Type B pancreatic cell (in vitro differentiated cells): Measurements from ENCODE around the gene MECP2. TPM values are rescaled to one million over a fixed set of nuclear protein-coding genes. Genes with fewer than 3 reads are reported as not detected.

Experiments
- DNase-seq: peaks from one replicate; pipeline ENCODE4 v3.0.0; 2021; ENCODE audit warnings: mixed read lengths; ENCODE audit not compliant: unreplicated experiment; ENCODE audit errors: extremely low spot score
- H3K27ac Mint-ChIP-seq: 2 replicates; pipeline ENCODE4 v1.8.0; 2021; ENCODE audit warnings: mild to moderate bottlenecking, mixed read lengths
- H3K27me3 Mint-ChIP-seq: 2 replicates; pipeline ENCODE4 v1.8.0; 2021; ENCODE audit warnings: mixed read lengths
- H3K36me3 Mint-ChIP-seq: 2 replicates; pipeline ENCODE4 v1.8.0; 2021; ENCODE audit warnings: mixed read lengths
- H3K4me1 Mint-ChIP-seq: one replicate; pipeline ENCODE4 v1.8.0; 2021; ENCODE audit warnings: mixed read lengths; ENCODE audit not compliant: unreplicated experiment
- H3K4me3 Mint-ChIP-seq: 2 replicates; pipeline ENCODE4 v1.8.0; 2021; ENCODE audit warnings: mild to moderate bottlenecking, mixed read lengths
- H3K9me3 Mint-ChIP-seq: 2 replicates; pipeline ENCODE4 v1.8.0; 2021; ENCODE audit warnings: mixed read lengths
- total RNA-seq: library from RNA; stranded (reverse); gene quantifications from 2 replicates; pipeline ENCODE4 v1.2.1, GENCODE V29; 2021; ENCODE audit warnings: low replicate concordance
- TF ChIP-seq, protein P1 (sequence below): fragments of 200-600 bp; sonication (generic); conservative IDR thresholded peaks from 2 replicates; pipeline ENCODE4 v1.5.0; 2021; ENCODE audit warnings: antibody characterized with exemption, mild to moderate bottlenecking

The MECP2 gene
- total RNA-seq, 1 donor from 2014 or later, result 37.7 TPM

DNA sequence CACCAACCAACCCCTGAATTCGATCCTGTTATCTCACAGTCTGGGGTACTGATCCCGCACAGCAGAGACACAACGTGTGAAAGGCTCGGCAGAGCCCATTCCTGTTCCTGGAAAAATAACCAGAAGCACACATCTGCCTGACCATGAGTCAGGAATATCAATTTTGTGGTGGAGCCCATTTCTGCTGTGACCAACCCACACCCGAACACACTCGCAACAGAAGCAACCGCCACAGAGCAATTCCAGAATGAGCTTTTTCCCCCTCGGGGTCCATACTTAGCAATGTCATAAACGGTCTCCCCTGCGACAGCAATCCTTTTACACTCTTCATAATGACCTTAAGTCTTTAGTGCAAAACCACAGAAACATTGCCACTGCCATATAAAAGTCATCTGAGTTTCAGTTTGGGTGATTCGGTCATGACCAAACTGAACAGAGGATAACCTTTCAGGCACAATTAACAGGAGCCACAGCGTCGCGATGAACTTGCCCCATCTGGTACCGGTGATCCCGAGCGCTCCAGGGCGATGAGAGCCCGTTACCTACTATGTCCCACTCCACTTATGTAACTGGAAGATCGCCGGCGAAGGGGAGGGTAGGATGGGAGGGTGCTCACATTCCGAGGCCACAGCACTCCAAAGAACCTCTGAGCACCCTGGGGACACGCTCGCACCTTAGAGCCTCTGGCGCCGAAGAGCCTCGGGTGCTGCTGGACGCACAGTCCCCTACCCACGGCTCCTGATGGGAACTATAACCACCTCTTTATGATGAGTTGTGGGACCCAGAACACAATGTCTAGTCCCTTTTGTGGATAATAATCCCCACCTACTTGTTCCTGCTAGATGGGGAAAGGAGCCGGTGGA, 1.1 kb downstream of the MECP2 start:
- no peaks in the 10 kb centered on the region for H3K36me3 Mint-ChIP-seq
- no peaks in the 10 kb centered on the region for H3K9me3 Mint-ChIP-seq
- H3K27ac Mint-ChIP-seq, result peak overlapping the region; percentile 76
- H3K4me1 Mint-ChIP-seq, result peaks cover 38% of the 10 kb centered on the region
- peak overlapping the region; percentile 87 for H3K4me3 Mint-ChIP-seq
- DNase-seq, result no peak
- no peaks in the 10 kb centered on the region for H3K27me3 Mint-ChIP-seq
- TF ChIP-seq, protein P1, sequence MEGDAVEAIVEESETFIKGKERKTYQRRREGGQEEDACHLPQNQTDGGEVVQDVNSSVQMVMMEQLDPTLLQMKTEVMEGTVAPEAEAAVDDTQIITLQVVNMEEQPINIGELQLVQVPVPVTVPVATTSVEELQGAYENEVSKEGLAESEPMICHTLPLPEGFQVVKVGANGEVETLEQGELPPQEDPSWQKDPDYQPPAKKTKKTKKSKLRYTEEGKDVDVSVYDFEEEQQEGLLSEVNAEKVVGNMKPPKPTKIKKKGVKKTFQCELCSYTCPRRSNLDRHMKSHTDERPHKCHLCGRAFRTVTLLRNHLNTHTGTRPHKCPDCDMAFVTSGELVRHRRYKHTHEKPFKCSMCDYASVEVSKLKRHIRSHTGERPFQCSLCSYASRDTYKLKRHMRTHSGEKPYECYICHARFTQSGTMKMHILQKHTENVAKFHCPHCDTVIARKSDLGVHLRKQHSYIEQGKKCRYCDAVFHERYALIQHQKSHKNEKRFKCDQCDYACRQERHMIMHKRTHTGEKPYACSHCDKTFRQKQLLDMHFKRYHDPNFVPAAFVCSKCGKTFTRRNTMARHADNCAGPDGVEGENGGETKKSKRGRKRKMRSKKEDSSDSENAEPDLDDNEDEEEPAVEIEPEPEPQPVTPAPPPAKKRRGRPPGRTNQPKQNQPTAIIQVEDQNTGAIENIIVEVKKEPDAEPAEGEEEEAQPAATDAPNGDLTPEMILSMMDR, result no peak

DNA sequence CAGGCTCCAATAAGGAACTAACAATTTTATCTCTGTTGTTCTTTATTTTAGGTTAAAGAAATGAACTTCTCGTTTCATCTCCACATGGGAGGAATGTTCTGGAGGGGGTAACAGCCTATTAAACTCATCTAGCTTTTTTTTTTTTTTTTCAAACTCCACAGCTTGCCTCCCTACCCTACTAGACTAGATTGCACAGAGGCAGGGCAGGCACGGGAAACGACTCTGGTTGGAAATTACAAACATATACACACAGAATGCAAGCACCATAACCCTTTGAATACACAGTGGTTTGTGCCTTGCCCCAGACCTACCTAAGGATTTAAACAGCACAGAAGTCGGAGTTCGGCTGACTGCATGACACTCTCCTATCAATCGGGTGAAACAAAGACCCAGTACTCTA, 2.7 kb downstream of the MECP2 start:
- DNase-seq, result no peak
- peak overlapping the region; percentile 47 for H3K27ac Mint-ChIP-seq
- H3K36me3 Mint-ChIP-seq, result peaks cover 6% of the 10 kb centered on the region
- TF ChIP-seq, protein P1, result no peak
- H3K4me1 Mint-ChIP-seq, result peaks cover 38% of the 10 kb centered on the region
- no peaks in the 10 kb centered on the region for H3K9me3 Mint-ChIP-seq
- peak overlapping the region; percentile 78 for H3K4me3 Mint-ChIP-seq
- H3K27me3 Mint-ChIP-seq, result no peaks in the 10 kb centered on the region

GRCh38 chrX:154093965-154094364, 3.6 kb downstream of the MECP2 start:
- H3K4me3 Mint-ChIP-seq, result peak overlapping the region; percentile 65
- H3K27ac Mint-ChIP-seq, result peak overlapping the region; percentile 15
- peaks cover 38% of the 10 kb centered on the region for H3K4me1 Mint-ChIP-seq
- TF ChIP-seq, protein P1, result no peak
- H3K36me3 Mint-ChIP-seq, result peaks cover 6% of the 10 kb centered on the region
- DNase-seq, result no peak
- H3K9me3 Mint-ChIP-seq, result no peaks in the 10 kb centered on the region
- no peaks in the 10 kb centered on the region for H3K27me3 Mint-ChIP-seq

- Mint-ChIP-seq H3K4me1 (peaks cover 33% of the 10 kb centered on the region), H3K9me3 (no peaks in the 10 kb centered on the region), H3K27me3 (no peaks in the 10 kb centered on the region), H3K36me3 (peaks cover 11% of the 10 kb centered on the region), H3K27ac (peak overlapping the region; percentile 8), H3K4me3 (no peak overlapping the region)
- TF ChIP-seq, protein P1, result no peak
- DNase-seq, result no peak
Observed at GRCh38 chrX:154092371-154092770, 5.1 kb downstream of the MECP2 start.

- TF ChIP-seq, protein P1, result no peak
- peaks cover 11% of the 10 kb centered on the region for H3K36me3 Mint-ChIP-seq
- no peaks in the 10 kb centered on the region for H3K27me3 Mint-ChIP-seq
- H3K4me1 Mint-ChIP-seq, result peaks cover 33% of the 10 kb centered on the region
- H3K4me3 Mint-ChIP-seq, result no peak overlapping the region
- no peak overlapping the region for H3K27ac Mint-ChIP-seq
- no peaks in the 10 kb centered on the region for H3K9me3 Mint-ChIP-seq
- DNase-seq, result no peak
Observed at GRCh38 chrX:154091678-154092077, 5.8 kb downstream of the MECP2 start.
